Panc1 (cell line): ENCODE results near the gene ELOB.

ENCODE experiments used
- POLR2AphosphoS5 ChIP-seq: IDR thresholded peaks from 2 replicates; pipeline ENCODE4 v1.6.1; 2012; ENCODE audit warnings: mild to moderate bottlenecking, low read depth, low read length, moderate library complexity
- TF ChIP-seq, protein P1 (sequence below): fragments of 450-650 bp; IDR thresholded peaks from 2 replicates; pipeline ENCODE4 v1.5.1; 2017; ENCODE audit warnings: mild to moderate bottlenecking
- TF ChIP-seq, protein P2 (sequence below), 2 experiments: IDR thresholded peaks; 2 replicates each; pipeline ENCODE4 v1.6.1; 2011 to 2012; ENCODE audit warnings: low read depth in 2 of 2, control low read depth in 1 of 2, low read length in 1 of 2, mild to moderate bottlenecking in 1 of 2, moderate library complexity in 1 of 2; ENCODE audit not compliant: insufficient read depth in 1 of 2

DNA sequence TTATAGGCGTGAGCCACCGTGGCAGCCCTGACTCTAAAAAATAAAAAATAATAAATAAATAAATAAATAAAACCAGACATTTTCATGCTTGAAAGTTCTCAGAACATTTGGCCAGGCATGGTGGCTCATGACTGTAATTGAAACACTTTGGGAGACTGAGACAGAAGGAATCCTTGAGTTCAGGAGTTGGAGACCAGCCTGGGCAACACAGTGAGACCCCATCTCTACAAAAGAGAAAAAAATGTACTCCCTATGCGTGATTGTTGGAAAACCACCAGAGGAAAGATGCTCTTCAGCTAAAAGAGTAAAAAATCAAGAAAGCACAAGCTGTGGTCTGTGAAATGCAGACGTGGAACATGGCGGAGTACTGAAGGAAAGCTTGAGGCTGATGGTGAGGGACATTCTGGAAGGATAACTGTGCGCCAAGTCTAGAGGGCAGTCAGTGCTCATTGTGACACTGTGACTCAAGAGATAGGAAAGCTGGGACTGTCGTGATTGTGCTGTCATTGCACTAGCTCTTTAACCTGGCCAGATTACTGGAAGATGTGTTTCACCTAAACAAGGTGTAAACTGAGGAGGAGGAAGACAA, 52.9 kb downstream of the ELOB start:
- TF ChIP-seq, protein P1, sequence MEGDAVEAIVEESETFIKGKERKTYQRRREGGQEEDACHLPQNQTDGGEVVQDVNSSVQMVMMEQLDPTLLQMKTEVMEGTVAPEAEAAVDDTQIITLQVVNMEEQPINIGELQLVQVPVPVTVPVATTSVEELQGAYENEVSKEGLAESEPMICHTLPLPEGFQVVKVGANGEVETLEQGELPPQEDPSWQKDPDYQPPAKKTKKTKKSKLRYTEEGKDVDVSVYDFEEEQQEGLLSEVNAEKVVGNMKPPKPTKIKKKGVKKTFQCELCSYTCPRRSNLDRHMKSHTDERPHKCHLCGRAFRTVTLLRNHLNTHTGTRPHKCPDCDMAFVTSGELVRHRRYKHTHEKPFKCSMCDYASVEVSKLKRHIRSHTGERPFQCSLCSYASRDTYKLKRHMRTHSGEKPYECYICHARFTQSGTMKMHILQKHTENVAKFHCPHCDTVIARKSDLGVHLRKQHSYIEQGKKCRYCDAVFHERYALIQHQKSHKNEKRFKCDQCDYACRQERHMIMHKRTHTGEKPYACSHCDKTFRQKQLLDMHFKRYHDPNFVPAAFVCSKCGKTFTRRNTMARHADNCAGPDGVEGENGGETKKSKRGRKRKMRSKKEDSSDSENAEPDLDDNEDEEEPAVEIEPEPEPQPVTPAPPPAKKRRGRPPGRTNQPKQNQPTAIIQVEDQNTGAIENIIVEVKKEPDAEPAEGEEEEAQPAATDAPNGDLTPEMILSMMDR: no peak
- no peak for TF ChIP-seq POLR2AphosphoS5
- TF ChIP-seq, protein P2, sequence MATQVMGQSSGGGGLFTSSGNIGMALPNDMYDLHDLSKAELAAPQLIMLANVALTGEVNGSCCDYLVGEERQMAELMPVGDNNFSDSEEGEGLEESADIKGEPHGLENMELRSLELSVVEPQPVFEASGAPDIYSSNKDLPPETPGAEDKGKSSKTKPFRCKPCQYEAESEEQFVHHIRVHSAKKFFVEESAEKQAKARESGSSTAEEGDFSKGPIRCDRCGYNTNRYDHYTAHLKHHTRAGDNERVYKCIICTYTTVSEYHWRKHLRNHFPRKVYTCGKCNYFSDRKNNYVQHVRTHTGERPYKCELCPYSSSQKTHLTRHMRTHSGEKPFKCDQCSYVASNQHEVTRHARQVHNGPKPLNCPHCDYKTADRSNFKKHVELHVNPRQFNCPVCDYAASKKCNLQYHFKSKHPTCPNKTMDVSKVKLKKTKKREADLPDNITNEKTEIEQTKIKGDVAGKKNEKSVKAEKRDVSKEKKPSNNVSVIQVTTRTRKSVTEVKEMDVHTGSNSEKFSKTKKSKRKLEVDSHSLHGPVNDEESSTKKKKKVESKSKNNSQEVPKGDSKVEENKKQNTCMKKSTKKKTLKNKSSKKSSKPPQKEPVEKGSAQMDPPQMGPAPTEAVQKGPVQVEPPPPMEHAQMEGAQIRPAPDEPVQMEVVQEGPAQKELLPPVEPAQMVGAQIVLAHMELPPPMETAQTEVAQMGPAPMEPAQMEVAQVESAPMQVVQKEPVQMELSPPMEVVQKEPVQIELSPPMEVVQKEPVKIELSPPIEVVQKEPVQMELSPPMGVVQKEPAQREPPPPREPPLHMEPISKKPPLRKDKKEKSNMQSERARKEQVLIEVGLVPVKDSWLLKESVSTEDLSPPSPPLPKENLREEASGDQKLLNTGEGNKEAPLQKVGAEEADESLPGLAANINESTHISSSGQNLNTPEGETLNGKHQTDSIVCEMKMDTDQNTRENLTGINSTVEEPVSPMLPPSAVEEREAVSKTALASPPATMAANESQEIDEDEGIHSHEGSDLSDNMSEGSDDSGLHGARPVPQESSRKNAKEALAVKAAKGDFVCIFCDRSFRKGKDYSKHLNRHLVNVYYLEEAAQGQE (IDR thresholded peaks at IDR 0.05; ENCODE audit: insufficient read depth in 1 of 2, low read depth in 2 of 2, low read length in 1 of 2): no peak
